Testis (tissue), 2 donors: ENCODE data around the gene LMF2.

ENCODE experiments used
- POLR2A ChIP-seq: fragments of 450-650 bp; IDR thresholded peaks from one replicate; pipeline ENCODE4 v1.6.1; 2017; ENCODE audit warnings: antibody characterized with exemption, mild to moderate bottlenecking, moderate library complexity
- TF ChIP-seq, protein P1 (sequence below), 3 experiments: fragments of 450-650 bp in 2 of 3; fragments of 200-600 bp in 1 of 3; sonication (generic) in 1 of 3; IDR thresholded peaks; one replicate each; pipeline ENCODE4 v1.5.1; 2016 to 2019; ENCODE audit warnings: antibody characterized with exemption in 3 of 3, mild to moderate bottlenecking in 2 of 3, moderate library complexity in 1 of 3

DNA sequence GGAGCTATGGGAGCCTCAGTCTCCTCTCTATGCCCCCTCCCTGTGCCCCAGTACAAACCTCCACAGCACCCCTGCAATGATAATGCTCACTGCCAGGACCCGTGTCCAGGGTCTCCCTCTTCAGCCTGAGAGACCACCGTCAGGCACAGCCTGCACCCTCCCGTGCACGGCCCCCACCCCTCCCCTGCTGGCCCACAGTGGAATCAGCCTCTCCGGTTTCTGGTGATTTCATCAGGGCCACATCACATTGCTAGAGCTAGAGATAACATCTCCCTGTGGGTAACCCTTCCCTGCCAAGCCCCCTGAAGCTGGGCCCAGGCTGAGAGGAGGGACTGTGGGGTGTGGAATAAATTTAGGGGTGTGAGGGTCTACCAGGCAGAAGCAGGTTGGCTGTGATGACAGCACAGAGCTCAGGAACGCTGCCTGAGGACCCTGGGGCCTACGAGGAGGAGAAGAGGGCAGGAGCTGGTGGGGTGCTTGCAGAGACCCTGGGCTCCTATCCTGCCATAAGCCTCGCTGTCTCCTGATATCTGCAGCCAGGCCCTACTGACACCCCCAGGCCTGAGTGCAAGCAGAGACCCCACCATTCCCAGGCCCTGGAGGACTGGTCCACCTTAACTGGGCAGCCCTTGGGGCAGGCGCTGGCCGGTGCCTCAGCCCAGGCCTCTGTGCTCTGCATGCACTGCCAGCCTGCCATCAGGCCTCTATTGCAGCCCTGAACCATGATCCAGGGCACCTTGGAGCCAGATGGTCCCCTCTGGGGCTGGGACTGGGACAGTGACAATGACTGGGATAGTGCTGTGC, 38.2 kb upstream of the LMF2 start, which contains the start of gene KLHDC7B:
- TF ChIP-seq, protein P1, sequence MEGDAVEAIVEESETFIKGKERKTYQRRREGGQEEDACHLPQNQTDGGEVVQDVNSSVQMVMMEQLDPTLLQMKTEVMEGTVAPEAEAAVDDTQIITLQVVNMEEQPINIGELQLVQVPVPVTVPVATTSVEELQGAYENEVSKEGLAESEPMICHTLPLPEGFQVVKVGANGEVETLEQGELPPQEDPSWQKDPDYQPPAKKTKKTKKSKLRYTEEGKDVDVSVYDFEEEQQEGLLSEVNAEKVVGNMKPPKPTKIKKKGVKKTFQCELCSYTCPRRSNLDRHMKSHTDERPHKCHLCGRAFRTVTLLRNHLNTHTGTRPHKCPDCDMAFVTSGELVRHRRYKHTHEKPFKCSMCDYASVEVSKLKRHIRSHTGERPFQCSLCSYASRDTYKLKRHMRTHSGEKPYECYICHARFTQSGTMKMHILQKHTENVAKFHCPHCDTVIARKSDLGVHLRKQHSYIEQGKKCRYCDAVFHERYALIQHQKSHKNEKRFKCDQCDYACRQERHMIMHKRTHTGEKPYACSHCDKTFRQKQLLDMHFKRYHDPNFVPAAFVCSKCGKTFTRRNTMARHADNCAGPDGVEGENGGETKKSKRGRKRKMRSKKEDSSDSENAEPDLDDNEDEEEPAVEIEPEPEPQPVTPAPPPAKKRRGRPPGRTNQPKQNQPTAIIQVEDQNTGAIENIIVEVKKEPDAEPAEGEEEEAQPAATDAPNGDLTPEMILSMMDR (IDR thresholded peaks at IDR 0.05), result no peak
- no peak for TF ChIP-seq POLR2A
